SK-N-MC (cell line): ENCODE measurements around the gene HOXC9.

Experiments used
- DNase-seq: peaks from one replicate; pipeline ENCODE4 v3.0.0-alpha.2; 2011; ENCODE audit warnings: low read depth, low spot score
- H3K27ac ChIP-seq: fragments of 200-600 bp; sonication (generic); 2 replicates; pipeline ENCODE4 v1.5.1; 2016; ENCODE audit warnings: mixed run types
- H3K36me3 ChIP-seq: fragments of 200-600 bp; sonication (generic); 2 replicates; pipeline ENCODE4 v1.6.1; 2017; ENCODE audit warnings: antibody characterized with exemption, low read length, mixed read lengths; ENCODE audit not compliant: insufficient read depth
- H3K4me3 ChIP-seq: fragments of 200-600 bp; sonication (generic); 2 replicates; pipeline ENCODE4 v1.5.1; 2016
- H3K9ac ChIP-seq: fragments of 200-600 bp; sonication (generic); 2 replicates; pipeline ENCODE4 v1.8.0; 2017; ENCODE audit warnings: mixed run types, mixed read lengths; ENCODE audit not compliant: insufficient read length
- H3K9me3 ChIP-seq: fragments of 200-600 bp; sonication (generic); 2 replicates; pipeline ENCODE4 v1.6.1; 2017; ENCODE audit warnings: low read depth, mild to moderate bottlenecking, antibody characterized with exemption, low read length, moderate library complexity, mixed read lengths
- EZH2 ChIP-seq: fragments of 200-600 bp; sonication (generic); IDR thresholded peaks from one replicate; pipeline ENCODE4 v1.6.1; 2017; ENCODE audit warnings: antibody characterized with exemption
- FOXP2 ChIP-seq: optimal IDR thresholded peaks from 2 replicates; pipeline ENCODE3; 2011; ENCODE audit warnings: mild to moderate bottlenecking, moderate library complexity; ENCODE audit not compliant: insufficient read depth; ENCODE audit errors: extremely low read length, control extremely low read depth
- POLR2AphosphoS5 ChIP-seq: IDR thresholded peaks from 2 replicates; pipeline ENCODE4 v1.6.1; 2012; ENCODE audit warnings: mild to moderate bottlenecking, low read depth, low read length, borderline replicate concordance

HOXC9 gene

DNA sequence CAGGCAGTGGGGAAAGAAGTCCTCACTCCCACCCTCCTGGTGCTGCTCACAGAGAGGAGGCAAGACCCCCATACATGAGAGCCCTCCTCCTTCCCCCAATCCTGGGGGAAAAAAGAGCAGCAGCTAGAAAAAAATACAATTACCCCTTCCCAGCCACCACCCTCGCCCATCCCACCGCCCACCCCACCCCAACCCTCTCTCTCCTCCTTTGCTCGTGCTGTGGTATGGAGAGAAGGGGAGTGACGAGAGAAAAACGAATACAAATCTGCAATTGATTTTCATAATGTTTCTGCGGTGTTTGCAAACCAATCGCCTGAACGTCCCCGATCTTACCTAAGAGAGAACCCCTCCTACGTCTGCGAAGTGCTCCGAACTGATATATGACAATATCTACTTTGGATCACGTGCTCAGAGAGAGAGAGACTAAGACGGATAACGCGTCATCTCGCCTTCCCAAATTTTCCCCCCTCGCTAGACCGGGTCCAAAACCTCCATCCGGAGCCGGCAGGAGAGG, 27.2 kb upstream of the HOXC9 start, which contains the start of gene HOXC11:
TSS of gene HOXC11 (plus strand) at position 405 of the 514 bp plus-strand sequence. CDS start 116 bp downstream, outside the sequence.
- H3K27ac ChIP-seq = peak within 1 kb of the TSS; percentile 97
- H3K36me3 ChIP-seq = peaks cover 8% of the 10 kb centered on the region
- H3K9me3 ChIP-seq = no peaks in the 10 kb centered on the region
- TF ChIP-seq POLR2AphosphoS5 (peak; percentile 65), EZH2 (no peak), FOXP2 (no peak)
- no peak for DNase-seq
- peak within 1 kb of the TSS; percentile 93 for H3K4me3 ChIP-seq
- peak within 1 kb of the TSS; percentile 96 for H3K9ac ChIP-seq

DNA sequence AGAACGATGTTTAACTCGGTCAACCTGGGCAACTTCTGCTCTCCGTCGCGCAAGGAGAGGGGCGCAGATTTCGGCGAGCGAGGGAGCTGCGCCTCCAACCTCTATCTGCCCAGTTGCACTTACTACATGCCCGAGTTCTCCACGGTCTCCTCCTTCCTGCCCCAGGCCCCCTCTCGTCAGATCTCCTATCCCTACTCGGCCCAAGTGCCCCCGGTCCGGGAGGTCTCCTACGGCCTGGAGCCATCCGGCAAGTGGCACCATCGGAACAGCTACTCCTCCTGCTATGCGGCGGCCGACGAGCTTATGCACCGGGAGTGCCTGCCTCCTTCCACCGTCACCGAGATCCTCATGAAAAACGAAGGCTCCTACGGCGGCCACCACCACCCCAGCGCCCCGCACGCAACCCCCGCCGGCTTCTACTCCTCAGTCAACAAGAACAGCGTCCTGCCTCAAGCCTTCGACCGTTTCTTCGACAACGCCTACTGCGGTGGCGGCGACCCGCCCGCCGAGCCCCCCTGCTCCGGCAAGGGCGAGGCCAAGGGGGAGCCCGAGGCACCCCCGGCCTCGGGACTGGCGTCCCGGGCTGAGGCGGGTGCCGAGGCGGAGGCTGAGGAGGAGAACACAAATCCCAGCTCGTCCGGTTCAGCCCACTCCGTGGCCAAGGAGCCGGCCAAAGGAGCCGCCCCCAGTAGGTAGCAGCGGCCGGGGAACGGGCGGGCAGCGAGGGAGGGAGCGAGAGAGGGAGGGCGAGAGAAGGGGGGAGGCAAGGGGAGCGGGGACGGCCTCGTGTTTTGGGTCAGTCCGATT, 26.5 kb upstream of the HOXC9 start:
- peaks cover 8% of the 10 kb centered on the region for H3K36me3 ChIP-seq
- H3K27ac ChIP-seq = peak overlapping the region; percentile 97
- H3K9ac ChIP-seq = peak overlapping the region; percentile 96
- H3K9me3 ChIP-seq = no peaks in the 10 kb centered on the region
- DNase-seq = no peak
- no peak for TF ChIP-seq EZH2
- no peak; the same call in 1 of the 2 replicates for TF ChIP-seq POLR2AphosphoS5
- TF ChIP-seq FOXP2 = no peak
- H3K4me3 ChIP-seq = peak overlapping the region; percentile 93

DNA sequence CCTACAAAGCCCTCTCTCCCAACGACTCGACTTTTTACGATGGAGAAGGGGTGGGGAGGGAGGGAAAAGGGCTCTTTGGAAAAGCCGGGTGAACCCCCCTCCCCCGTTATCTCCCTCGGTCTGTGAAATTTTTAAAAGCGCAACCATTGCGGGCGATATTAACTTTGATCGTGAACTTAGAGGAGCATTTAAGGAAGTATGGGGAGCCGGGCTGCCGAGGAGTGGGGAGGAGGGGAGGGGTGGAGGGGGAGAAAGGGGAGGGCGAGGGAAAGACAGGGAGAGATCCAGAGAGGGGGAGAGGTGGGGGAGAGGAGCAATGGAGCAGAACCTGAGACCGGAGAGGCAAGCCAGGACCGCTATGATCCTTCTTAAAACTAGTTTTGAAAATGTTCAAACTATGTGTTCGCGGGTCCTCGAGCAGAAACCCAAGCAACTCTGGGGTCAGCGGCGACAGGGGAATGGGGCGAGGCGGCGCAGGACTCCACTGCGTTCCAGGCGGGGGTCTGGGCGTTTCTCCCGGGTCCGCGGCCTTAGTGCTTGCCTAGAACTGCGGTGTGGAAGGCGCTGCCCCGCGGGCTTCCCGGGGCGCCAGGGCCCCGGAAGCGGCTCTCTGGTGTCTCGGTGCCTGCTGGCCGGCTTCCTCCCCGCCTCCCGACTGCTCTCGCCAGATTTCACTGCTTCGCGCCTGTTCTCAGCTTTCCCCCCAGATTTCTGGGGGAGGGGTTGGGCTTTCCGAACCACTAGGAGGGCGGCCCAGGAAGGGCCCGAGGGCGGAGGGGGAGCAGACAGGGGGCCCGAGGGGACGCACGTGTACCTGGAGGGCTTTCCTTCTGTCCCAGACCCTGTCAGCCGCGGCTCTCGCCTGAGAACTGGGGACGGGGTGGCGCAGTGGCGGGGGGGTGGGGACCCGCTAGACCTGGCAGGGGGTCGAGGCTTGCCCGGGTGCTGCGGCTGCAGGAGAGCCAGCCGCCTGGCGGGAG, 25.6 kb upstream of the HOXC9 start, which contains the start of gene HOTAIR:
TSS of gene HOTAIR (minus strand) at position 871 of the 980 bp plus-strand sequence.
- DNase-seq = no peak
- no peaks in the 10 kb centered on the region for H3K9me3 ChIP-seq
- H3K27ac ChIP-seq = peak within 1 kb of the TSS; percentile 97
- H3K4me3 ChIP-seq = peak within 1 kb of the TSS; percentile 93
- TF ChIP-seq FOXP2 (peak; percentile 58), POLR2AphosphoS5 (peak; percentile 72), EZH2 (no peak)
- peak within 1 kb of the TSS; percentile 96 for H3K9ac ChIP-seq
- peaks cover 8% of the 10 kb centered on the region for H3K36me3 ChIP-seq

DNA sequence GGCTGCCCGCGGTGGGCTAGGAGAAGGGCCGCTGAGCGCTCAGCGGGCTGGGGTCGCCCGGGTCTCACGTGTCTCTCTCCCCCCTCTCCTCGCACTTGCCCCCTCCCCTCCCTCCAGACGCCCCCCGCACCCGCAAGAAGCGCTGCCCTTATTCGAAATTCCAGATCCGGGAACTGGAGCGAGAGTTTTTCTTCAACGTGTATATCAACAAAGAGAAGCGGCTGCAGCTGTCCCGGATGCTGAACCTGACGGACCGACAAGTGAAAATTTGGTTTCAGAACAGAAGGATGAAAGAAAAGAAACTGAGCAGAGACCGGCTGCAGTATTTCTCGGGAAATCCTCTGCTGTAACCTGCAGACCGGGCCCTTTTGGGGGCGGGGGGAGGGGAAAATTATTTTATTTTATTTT, 24.9 kb upstream of the HOXC9 start:
- H3K9ac ChIP-seq = peak overlapping the region; percentile 96
- DNase-seq = no peak
- H3K36me3 ChIP-seq = peaks cover 8% of the 10 kb centered on the region
- TF ChIP-seq EZH2 (no peak), POLR2AphosphoS5 (no peak), FOXP2 (no peak)
- peak overlapping the region; percentile 97 for H3K27ac ChIP-seq
- H3K4me3 ChIP-seq = peak overlapping the region; percentile 93
- H3K9me3 ChIP-seq = no peaks in the 10 kb centered on the region

DNA sequence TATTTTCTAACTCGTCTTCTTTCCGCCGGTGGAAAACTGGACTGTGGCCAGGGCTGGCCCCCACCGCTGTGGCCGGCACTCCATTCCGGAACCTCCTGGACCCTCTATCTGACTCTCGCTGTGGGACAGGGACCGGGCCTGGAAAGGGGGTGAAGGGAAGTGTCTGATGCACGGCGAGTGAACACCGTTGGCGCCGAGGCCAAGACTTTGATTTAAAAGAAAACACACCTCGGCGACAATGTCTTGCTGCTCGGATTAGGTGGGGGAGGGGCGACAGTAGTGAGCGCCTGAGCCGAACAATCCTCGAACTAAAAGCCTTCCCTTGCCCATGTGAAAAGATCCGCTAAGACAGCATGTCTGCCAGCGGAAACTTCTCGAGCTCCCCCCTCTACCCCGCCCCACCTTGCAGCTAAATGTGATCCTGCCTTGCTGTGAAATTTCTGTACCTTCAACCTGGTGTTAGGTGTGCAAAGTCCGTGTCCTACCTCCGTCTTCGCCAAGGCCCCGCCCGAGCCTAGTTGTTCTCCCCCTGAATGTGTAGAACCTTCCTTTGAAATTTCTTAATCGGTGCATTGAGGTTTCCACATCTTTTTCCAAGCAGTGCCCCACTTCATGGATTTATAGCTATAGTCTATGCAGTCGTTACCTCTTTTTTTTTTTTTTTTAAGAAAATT, 24.3 kb upstream of the HOXC9 start:
- Histone ChIP-seq H3K36me3 (peaks cover 8% of the 10 kb centered on the region), H3K9ac (peak overlapping the region; percentile 96), H3K27ac (peak overlapping the region; percentile 97), H3K9me3 (no peaks in the 10 kb centered on the region), H3K4me3 (peak overlapping the region; percentile 93)
- TF ChIP-seq EZH2 (no peak), FOXP2 (no peak), POLR2AphosphoS5 (no peak)
- no peak for DNase-seq

DNA sequence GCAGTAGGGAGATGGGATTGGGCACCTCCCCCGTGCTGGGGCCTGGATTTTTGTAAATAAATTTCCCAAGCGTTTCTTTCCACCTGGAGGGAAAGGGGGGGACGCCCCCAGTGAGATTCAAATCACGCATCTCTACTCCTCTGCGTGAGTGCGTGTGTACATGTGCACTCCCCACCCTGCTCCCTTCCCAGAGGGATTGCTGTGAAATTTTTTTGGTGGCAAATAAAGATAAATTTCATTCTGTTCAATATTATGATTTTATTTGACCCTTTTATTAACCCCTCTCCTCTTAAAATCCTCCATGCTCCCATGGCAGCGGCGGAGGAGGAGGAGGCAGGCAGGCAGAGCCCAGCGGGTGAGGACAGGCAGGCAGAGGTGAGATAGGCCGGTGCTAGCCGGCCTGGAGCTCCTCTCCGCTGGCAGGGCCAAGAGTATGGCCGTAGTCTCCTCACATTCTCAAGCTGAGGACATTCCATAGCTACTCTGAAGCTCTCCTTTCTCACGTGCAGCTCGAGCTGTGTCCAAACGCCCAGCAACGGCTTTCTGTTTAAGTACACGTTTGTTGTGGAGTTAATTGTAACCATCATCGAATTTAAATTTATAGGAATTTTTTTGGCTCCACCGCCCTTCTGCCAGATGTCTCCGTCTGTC, 23.7 kb upstream of the HOXC9 start:
- Histone ChIP-seq H3K9ac (peak overlapping the region; percentile 51), H3K27ac (peak overlapping the region; percentile 97), H3K9me3 (no peaks in the 10 kb centered on the region), H3K36me3 (peaks cover 8% of the 10 kb centered on the region), H3K4me3 (peak overlapping the region; percentile 93)
- 0 out of 2 replicates have a peak, but pooled peaks have one; percentile 27 for TF ChIP-seq POLR2AphosphoS5
- TF ChIP-seq FOXP2 = no peak
- DNase-seq = no peak

DNA sequence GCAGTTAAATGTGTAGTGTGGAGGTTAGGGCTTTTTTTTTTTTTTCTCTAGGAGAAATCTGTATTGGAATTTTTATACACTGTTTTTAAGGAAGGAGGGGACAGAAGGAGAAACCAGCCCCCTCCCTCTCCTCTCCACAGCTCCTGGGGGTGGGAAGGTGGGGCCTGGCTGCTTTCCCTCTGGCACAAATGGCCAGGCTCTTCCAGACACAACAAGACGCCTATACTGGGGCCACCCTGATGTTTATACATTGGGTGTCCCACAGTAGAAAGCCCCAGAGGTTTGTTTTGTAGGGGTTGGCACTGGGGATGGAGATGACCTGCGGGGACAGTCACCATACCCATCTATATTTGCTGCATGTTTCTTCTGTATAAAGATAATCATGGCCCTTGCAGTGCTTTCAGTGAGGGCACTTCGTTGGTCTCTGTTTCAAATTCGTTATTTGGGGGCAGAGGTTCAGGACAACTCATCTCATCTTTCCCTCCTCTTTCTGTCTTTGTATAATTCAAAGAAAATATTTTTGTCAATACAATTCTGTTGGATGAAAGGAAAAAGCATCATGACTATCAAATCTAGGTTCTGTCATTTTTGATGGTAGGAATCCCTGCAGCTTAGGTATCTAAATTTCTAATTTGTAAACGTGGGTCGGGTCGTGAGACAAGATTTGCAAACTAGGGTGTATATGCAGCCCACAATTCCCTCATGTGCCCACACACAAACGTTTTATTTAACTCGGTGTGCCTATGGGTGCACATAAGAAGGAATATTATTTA, 23.0 kb upstream of the HOXC9 start:
- Histone ChIP-seq H3K36me3 (peaks cover 8% of the 10 kb centered on the region), H3K9me3 (no peaks in the 10 kb centered on the region), H3K27ac (peak overlapping the region; percentile 97), H3K9ac (no peak overlapping the region), H3K4me3 (peak overlapping the region; percentile 93)
- no peak for DNase-seq
- TF ChIP-seq POLR2AphosphoS5 = no peak
- TF ChIP-seq EZH2 = no peak
- TF ChIP-seq FOXP2 = no peak
